HFFc6 (cell line): ENCODE measurements around the gene FRMD3. TPM values are rescaled to one million over a fixed set of nuclear protein-coding genes. Genes with fewer than 3 reads are reported as not detected.

ENCODE experiments used
- DNase-seq: peaks from one replicate; pipeline ENCODE4 v3.0.0-alpha.2; 2018
- H3K27ac Mint-ChIP-seq: 2 replicates; pipeline ENCODE4 v1.8.0; 2020; ENCODE audit warnings: mild to moderate bottlenecking, mixed read lengths
- H3K27me3 Mint-ChIP-seq: 2 replicates; pipeline ENCODE4 v1.8.0; 2021; ENCODE audit warnings: mild to moderate bottlenecking, moderate library complexity, mixed read lengths; ENCODE audit not compliant: insufficient read depth
- H3K36me3 Mint-ChIP-seq: 2 replicates; pipeline ENCODE4 v1.8.0; 2021; ENCODE audit warnings: low read depth, mixed read lengths
- H3K4me1 Mint-ChIP-seq: 2 replicates; pipeline ENCODE4 v1.8.0; 2020; ENCODE audit warnings: low read depth, mixed read lengths
- H3K4me3 Mint-ChIP-seq: 2 replicates; pipeline ENCODE4 v1.8.0; 2020; ENCODE audit warnings: mild to moderate bottlenecking, moderate library complexity, mixed read lengths
- H3K9me3 Mint-ChIP-seq: 2 replicates; pipeline ENCODE4 v1.8.0; 2020; ENCODE audit warnings: mild to moderate bottlenecking, mixed read lengths
- CTCF ChIP-seq: fragments of 200-600 bp; sonication (generic); IDR thresholded peaks from 2 replicates; pipeline ENCODE4 v1.5.0; 2021; ENCODE audit warnings: antibody characterized with exemption, mild to moderate bottlenecking
- total RNA-seq, 6 experiments: library from RNA; stranded (reverse); fragmentation: NEBNext Ultra II Directional; extraction: Animal tissue kit (Norgen Biotek cat#: 25700); gene quantifications; 2 replicates in 1 of 6; 3 replicates in 5 of 6; pipeline ENCODE4 v1.2.3, GENCODE V29; 2021

Gene FRMD3
- total RNA-seq, 6 experiments from 2014 or later = 4.0 to 14.9 (median 12.7) TPM

GRCh38 chr9:83315649-83316048 lies 222.6 kb downstream of the FRMD3 start:
- Mint-ChIP-seq H3K4me1 (peaks cover 6% of the 10 kb centered on the region; the same call in 1 of the 2 replicates), H3K36me3 (no peaks in the 10 kb centered on the region; the same call in 1 of the 2 replicates), H3K27ac (peak overlapping the region; percentile 45; the same call in 1 of the 2 replicates), H3K9me3 (no peaks in the 10 kb centered on the region), H3K4me3 (no peak overlapping the region), H3K27me3 (peaks cover 2% of the 10 kb centered on the region; the same call in 1 of the 2 replicates)
- no peak for DNase-seq
- TF ChIP-seq CTCF = no peak

DNA sequence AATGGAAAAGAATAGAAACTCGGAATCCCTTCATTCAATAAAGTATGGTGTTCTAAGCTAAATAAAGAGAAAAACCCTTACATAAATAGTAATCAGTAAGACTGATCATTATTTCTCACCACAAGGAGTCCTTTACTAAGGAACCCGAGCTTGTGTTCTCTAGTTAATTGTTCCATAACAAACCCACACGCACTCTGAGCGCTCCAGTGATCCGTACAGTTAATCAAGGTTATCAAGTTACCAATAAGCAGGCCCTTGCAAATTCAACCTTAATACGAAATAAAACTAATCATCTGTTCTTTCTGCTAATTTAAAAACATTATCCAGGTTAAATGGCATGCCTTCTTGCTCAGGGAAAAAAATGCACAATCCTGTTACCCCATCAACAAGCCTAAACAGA lies 224.4 kb downstream of the FRMD3 start:
- DNase-seq = no peak
- peaks cover 6% of the 10 kb centered on the region; the same call in 1 of the 2 replicates for H3K4me1 Mint-ChIP-seq
- H3K9me3 Mint-ChIP-seq = no peaks in the 10 kb centered on the region
- H3K27me3 Mint-ChIP-seq = peaks cover 2% of the 10 kb centered on the region; the same call in 1 of the 2 replicates
- H3K4me3 Mint-ChIP-seq = no peak overlapping the region
- TF ChIP-seq CTCF = no peak
- H3K36me3 Mint-ChIP-seq = peaks cover 4% of the 10 kb centered on the region; the same call in 1 of the 2 replicates
- no peak overlapping the region for H3K27ac Mint-ChIP-seq

GRCh38 chr9:83312537-83312936 lies 225.7 kb downstream of the FRMD3 start:
- Mint-ChIP-seq H3K9me3 (no peaks in the 10 kb centered on the region), H3K4me1 (peaks cover 7% of the 10 kb centered on the region; the same call in 1 of the 2 replicates), H3K27me3 (peaks cover 2% of the 10 kb centered on the region; the same call in 1 of the 2 replicates), H3K27ac (no peak overlapping the region), H3K4me3 (no peak overlapping the region), H3K36me3 (peaks cover 9% of the 10 kb centered on the region; the same call in 1 of the 2 replicates)
- no peak for TF ChIP-seq CTCF
- DNase-seq = no peak

- H3K36me3 Mint-ChIP-seq = peaks cover 9% of the 10 kb centered on the region; the same call in 1 of the 2 replicates
- H3K27me3 Mint-ChIP-seq = peaks cover 2% of the 10 kb centered on the region; the same call in 1 of the 2 replicates
- peaks cover 18% of the 10 kb centered on the region for H3K4me1 Mint-ChIP-seq
- no peak overlapping the region for H3K27ac Mint-ChIP-seq
- no peaks in the 10 kb centered on the region for H3K9me3 Mint-ChIP-seq
- no peak for TF ChIP-seq CTCF
- no peak overlapping the region for H3K4me3 Mint-ChIP-seq
- DNase-seq = no peak
These were observed 231.0 kb downstream of the FRMD3 start for GRCh38 chr9:83307066-83307724.

- TF ChIP-seq CTCF = no peak
- Mint-ChIP-seq H3K36me3 (peaks cover 9% of the 10 kb centered on the region; the same call in 1 of the 2 replicates), H3K27me3 (no peaks in the 10 kb centered on the region), H3K4me3 (no peak overlapping the region), H3K9me3 (no peaks in the 10 kb centered on the region), H3K4me1 (peaks cover 24% of the 10 kb centered on the region), H3K27ac (no peak overlapping the region)
- DNase-seq = no peak
These were observed 233.5 kb downstream of the FRMD3 start for GRCh38 chr9:83304686-83305085.
